HL-60/S4 (cell line): ENCODE data around the gene GMPPB.
"Not testable (repeated sequence)": the region's sequence is repeated elsewhere in the genome, so short reads cannot be mapped to it uniquely, and the experiment has no call there.

Experiments used
- in situ Hi-C: fragments of 300-500 bp; cut with MboI; formaldehyde crosslinking; loops from 2 replicates; pipeline ENCODE4 v1.14.3; 2022; ENCODE audit warnings: low sequenced_read_pairs

The GMPPB gene

DNA sequence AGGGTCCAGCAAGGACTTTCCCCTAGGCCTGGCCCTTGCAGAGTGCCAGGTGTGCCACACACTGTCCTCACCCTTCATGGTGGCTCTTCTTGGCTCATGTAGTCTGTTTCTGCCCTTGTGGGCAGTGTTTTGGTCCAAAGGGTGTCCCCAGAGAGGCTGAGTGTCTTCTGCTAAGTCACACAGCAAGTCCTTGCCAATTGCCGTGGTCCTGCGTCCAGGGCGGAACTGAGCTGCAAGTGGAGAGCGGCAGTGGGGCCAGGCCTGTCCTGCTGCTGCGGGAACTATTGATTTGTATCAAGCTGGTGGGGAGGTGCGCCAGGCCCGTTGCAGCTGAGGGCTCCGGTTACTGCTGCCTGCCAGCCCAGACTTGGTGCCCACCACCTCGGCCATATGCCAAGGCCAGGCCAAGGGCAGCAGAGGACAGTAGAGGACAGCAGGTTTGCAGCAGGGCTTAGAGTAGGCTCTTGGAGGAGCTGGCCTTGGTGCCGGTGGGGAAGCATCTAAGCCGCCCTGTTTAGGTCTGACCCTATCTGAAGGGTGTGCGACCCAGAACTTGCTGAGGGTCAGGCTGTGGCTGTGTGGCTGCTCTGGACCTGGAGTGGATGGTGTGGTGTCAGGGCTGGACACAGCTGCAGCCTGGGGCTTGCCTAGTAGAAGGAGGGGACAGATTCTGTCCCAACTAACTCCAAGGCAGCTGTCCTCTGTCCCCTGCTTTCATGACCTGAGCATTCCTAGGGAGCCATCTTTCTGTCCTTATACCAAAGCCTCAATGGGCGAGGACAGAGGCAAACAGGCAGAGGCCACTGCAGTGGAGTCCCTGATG is 8.8 kb downstream of the GMPPB start:
- in situ Hi-C loops: no loop called here

DNA sequence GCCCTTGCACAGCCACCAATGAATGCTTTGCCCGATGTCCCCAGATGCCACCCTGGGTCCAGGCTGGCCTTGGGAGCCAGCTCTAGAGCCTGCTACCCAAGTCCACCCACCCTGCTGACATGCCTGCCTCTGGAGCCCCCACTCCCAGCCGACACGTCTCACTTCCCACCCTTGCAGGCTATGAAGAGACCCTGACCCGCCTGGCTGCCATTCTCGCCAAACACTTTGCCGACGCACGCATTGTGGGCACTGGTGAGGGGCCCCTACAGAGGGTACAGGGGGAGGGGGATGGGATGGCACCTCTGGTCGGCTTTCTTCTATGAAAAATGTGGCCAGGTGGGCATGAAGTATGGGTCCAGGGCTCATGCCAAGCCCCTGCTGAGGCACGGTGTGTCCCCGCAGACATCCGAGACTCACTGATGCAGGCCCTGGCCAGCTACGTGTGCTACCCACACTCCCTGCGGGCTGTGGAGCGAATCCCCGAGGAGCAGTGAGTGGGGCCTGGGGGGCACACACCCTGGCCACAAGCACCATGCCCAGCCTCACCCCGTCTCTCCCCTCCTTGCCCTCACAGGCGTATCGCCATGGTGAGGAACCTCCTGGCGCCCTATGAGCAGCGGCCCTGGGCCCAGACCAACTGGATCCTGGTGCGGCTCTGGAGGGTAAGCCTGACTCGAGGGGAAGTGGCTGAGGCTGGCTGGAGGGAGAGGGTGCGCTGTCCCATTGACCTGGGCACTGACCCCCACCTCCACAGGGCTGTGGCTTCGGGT is 10.2 kb downstream of the GMPPB start:
- in situ Hi-C loops: no loop called here

DNA sequence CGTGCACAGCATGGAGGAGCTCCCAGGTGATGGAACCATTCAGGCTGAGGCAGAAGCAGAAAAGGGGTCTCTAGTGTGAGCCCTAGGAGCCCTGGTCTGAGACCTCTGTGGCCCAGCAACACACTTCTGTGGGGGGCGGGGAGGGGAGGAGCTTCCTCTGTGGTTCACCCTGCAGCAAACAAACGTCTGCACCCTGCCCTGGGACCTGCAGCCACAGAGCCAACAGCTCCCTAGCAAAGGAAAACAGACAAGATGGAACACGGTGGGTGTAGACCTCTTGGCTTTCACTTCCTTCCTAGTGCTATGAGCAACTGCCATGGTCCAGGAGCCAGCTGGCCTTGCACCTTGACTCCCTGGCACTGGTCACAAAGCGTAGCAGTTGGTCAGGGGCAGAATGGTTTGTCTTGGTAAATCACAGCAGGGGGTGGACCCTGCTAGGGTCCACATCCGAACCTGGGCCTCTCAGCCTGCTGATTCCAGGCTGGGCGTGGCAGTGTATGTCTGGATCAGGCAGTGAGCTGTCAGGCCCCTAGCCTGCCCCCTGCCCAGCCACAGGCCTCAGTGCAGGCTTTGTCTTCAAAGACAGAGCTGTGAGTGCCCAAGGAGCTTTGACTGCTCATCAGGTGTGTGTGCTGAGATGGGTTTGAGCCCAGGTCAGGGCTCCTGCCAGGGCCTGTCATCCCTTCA is 11.0 kb downstream of the GMPPB start:
- in situ Hi-C loops: no loop called here

DNA sequence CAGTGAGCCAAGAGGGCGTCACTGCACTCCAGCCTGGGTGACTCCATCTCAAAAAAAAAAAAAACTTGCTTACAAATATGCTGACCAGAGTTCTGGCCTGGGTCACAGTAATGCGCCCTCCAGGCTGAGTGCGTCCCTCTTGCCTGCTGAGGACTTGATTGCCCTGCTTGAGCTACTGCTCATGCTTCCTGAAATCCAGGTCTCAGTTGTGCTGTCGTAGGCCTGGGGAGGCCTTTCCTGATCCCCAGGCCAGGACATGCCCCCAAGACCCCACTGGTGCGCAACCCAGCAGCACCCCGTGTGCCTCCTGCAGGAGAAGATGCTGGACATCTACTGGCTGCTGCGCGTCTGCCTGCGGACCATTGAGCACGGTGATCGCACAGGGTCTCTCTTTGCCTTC is 11.6 kb downstream of the GMPPB start:
- in situ Hi-C loops: no loop called here

DNA sequence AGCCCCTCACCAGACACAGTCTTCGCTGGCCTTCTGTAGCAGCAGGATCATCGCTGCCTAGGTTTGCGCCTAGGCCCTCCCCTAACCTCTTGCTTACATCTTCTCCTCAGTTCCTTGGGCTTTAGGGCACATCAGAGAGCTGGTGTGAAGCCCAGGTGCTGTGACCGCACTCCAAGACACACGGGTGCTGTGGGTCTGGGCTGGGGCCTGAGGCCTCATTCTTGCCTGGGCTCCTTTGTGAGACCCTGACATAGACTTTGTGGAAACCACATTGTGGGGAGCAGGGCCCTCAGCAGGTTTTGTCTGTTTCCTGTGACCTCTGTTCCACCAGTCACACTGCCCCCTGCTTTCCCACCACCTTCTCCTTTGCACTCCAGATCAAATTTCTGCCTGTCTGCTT is 12.3 kb downstream of the GMPPB start:
- in situ Hi-C loops: no loop called here

DNA sequence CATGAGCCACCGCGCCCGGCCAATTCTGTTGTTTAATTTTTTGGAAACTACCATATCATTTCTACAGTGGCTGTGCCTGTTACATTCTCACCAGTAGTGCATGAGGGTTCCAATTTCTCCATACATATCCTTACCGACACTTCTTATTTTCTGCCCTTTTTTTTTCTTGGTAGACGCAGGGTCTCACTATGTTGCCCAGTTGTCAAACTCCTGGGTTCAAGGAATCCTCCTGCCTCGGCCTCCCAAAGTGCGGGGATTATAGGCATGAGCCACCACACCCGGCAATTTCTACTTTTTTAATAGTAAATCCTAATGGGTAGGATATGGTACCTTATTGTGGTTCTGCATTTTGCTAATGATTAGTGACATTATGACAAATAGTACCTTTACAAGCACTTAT is 13.9 kb downstream of the GMPPB start:
- in situ Hi-C loops: no loop called here

DNA sequence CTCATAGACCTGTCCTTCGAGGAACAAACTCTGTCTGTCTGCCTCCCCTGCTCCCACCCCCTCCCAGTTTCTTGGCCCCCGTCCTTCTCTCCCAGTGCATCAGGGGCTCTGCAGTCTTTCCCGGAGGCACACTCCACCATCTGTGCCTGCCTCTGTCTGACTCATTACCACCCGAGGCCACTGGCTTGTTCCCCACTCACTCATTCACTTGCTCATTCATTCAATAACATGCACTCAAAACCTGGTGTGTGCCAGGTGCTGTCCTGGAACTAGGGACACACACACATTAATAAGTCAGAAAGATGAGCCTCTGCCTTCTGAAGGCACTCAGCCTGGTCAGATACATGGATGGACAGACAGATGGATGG is 16.7 kb downstream of the GMPPB start:
- in situ Hi-C loops: no loop called here

DNA sequence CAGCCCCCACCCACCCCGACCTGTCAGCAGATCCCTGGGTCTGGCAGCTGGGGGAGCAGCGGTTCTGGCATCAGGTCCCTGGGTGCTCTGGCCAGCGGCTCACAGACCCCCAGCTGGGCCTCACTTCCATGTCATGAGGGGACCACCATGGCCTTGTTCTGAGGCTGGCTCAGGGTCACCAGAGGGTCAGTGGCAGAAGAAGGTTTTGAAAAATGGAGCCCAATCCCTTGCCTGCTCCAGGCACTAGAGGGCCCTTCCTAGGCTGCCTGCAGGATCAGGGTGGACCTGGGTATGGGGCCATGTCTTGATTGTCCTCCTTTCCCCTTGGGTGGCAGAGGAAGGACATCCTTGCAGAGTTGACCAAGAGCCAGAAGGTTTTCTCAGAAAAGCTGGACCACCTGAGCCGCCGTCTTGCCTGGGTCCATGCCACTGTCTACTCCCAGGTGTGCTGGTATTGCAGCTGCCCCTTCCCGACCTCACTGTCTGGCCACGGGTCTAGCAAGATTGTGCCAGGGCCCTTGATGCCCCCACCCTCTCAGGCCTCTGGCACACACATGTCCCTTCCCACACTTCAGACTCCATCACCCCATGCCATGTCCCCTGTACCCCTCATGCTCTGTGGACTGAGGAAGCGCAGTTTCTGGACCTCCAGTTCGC is 17.2 kb downstream of the GMPPB start:
- in situ Hi-C loops: no loop called here

DNA sequence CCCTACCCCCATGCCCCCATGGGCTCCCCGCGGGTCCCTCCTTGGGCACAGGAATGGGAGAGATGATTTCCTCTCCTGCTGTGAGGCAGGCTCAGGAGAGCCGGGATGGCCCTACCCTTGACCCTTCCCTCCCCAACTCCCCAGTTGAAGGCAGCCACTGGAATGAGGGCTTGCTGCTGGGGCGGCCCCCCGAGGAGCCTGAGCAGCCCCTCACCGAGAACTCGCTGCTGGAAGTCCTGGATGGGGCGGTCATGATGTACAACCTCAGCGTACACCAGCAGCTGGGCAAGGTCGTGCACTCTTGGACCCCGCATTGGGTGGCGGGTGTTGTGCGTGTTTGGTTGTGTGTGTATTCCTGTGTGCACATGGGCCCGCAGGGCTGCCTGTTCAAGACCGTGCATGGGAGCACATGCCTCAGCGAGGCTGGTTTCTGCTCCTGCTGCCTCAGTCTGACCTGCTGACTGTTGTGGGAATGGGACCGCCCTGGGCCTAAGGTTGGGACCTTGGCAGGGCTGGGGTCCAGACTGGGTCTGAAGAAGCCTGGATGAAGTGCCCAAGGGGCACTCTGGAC is 18.3 kb downstream of the GMPPB start:
- in situ Hi-C loops: no loop called here

DNA sequence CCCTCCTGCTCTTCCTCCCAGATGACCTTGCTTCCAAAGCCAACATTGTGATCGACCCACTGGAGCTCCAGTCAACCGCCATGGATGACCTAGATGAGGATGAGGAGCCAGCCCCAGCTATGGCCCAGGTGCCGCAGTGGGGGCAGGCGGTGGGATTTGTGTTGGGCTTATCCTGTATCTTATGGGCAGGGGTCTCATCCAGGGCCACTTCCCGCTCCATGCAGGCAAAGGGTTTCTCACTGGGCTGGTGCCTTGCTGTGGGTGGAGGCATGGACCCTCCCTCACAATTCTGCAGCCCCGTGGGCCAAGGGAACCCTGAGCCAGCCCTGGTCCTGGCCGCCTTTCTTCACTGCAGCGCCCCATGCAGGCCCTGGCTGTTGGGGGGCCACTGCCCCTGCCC is 19.1 kb downstream of the GMPPB start:
- in situ Hi-C loops: no loop called here

DNA sequence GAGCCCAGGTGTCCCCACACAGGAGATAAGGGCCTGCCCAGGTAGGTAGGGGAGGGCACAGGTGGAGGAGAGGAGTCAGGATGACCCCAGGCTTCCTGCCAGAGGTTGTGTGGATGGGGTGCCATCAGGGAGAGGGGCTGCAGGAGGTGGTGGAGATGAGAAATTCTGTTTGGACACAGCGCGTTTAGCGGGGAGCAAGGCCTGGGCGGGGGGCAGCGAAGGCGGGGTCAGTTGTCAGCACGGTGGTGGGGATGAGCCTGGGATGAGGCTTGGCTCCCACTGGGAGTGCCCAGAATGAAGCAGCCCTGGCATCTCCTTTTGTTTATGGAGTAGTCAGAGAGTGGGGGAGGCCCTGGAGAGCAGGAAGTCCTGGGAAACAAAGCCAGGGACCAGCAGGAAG is 19.8 kb downstream of the GMPPB start:
- in situ Hi-C loops: no loop called here

DNA sequence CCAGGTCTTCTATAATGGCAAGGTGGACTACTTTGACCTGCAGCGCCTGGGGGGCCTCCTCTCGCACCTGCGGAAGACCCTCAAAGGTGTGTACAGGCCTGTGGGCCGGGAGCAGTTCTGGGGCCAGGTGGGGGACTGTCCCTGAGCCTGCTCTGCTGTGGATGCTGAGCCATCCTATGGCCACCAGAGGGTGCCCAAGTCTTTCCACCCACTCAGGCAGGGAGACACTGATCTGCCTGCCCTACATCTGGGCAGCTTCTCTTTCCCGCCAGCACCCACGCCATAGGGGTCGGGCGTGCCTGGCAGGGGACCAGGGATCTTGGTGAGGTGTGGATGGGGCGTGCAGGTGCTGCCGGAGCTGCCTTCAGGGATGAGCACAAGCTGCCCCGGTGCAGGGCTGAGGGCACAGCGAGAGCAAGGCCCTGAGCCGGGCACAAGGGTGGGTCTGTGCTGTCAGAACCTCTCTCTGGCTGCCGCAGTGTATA is 20.3 kb downstream of the GMPPB start:
- in situ Hi-C loops: no loop called here

DNA sequence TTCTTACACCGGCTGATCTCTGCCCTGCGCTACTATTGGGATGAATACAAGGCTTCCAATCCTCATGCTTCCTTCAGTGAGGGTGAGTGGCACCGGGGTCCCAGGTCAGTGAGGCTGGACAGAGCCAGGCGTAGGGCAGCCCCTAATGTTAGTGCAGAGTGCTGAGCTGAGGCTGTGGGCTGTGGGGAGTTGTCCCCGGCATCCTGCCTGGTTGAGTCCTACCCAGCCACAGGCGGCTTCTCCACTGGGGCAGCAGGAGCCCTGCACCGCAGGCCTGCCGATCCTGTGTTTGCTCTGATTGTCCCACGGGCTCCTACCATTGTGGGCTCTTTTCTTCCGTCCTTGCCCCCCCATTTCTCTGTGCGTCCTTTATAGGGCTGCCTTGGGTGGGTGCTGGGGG is 21.1 kb downstream of the GMPPB start:
- in situ Hi-C loops: no loop called here

DNA sequence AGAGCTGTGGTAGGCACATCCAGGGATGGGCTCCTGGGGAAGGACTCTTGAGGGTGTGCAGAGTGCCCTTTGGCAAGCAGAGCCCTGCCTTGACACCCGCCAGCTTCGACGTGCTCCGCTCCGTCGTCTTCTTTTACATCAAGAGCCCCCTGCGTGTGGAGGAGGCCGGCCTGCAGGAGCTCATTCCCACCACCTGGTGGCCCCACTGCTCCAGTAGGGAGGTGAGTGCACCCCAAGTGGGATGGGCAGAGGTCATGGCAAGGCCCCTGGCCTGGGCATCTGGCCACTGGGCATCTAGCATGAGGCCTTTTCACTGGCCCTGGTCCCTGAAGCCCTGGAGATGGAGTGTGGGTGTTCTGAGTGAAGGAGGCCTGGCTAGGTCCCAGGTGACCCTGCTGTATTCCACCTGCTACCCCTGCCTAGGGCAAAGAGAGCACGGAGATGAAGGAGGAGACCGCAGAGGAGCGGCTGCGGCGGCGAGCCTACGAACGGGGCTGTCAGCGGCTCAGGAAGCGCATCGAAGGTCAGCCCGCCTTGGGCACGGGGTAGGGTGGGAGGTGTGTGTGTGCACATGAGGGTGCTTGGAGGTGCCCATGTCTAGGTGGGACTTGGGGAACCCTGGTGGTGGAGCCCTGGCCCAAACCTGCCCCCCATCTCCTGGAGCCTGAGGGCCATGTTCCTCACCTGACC is 22.2 kb downstream of the GMPPB start:
- in situ Hi-C loops: no loop called here

DNA sequence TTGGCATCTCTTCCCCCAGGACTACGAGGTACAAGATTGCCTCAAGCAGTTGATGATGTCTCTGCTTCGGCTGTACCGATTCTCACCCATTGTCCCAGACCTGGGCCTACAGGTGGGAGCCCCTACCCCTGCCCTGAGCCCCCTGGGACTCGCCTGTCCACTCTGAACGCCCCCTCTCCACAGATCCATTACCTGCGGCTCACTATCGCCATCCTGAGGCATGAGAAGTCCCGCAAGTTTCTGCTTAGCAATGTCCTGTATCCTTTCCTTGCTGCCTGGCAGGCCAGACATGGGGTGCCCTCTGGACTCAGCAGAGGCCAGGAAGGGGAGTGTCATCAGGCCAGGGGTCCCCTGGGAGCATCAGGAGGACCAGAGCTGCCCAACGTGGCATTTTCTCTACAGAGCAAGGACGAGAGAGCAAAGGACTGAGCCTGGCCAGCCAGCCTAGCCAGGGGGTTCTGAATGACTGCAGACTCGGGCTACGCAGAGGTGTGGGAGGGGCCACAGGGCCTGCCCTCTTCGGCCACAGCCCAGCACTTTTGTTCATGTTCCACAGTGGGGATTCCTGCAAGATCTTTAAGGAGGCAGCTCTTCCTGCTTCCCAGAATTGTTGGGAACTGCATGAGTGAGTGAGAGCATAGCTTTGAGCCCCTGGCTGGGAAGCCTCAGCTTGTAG is 23.2 kb downstream of the GMPPB start:
- in situ Hi-C loops: no loop called here

DNA sequence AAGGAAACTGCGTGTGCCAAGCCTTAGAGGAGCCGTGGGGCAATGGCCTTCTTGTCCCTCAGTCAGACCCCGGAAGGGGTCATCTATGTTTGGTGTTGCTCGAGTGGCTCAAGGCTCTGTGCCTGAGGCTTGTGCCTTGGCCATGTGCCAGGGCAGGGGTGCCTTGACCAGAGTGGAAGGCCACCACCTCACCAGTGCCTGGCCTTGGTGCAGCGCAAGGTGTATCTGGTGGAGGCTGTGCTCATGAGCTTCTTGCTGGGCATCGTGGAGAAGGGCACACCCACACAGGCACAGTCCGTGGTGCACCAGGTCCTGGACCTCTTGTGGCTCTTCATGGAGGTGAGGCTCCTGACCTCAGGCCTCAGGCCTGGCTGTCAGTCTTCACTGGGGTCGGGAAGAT is 23.7 kb downstream of the GMPPB start:
- in situ Hi-C loops: no loop called here

DNA sequence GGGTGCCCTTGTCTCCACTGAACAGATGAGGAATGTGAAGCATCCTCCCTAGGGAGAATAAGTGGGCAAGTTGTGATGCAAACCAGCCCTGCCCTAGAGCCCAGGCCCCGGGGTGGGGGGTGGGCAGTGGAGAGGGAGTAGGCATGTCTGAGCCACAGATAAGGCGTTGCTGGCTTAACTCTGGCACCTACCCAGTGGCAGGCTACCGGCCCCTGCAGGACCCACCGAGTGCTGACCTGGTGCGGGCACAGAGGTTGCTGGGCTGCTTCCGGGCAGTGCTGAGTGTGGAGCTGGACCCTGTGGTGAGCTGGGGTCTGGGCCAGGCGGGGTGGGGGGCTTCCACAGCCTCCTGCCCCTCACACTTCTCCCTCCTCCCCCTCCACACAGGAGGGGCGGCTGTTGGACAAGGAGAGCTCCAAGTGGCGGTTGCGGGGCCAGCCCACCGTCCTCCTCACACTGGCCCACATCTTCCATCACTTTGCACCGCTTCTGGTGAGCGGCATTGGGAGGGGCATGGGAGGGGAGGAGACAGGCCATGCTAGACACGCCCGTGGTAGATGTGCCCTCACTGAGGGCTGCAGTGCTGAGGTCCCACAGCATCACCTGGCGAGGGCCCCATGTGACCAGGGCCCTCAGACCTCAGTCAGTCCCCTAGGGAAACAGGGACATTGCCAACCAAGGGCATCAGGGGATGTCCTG is 24.3 kb downstream of the GMPPB start:
- in situ Hi-C loops: no loop called here

DNA sequence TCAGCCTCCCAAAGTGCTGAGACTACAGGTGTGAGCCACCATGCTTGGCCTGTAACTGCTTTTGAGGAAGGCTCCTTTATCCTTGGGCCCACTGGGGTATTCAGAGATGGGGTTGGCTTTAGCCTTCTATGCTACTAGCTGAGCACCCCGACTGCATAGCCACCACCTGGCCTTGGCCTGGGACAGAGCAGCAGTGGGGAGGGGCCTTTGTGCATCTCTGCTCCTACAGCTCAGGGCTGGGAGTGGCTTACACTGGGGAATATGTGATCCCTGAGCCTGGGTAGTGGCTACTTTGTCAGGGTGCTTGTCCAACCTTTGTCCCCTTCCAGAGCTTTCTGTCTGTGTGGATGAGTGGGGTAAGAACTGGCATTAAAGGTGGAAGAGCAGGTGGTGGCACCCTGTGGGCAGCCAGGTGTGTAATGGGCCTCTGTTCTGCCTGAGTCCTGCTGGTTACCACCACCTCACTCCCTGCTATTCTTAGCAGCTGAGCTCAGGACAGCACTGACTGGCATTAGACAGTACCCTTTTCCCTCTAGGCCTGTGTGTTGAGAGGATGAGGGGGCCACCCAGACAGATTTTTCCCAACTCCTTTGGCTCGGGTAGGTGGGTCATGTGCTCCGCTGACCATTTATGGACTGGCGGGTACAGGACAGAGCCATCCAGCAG is 28.3 kb downstream of the GMPPB start:
- in situ Hi-C loops: not testable (repeated sequence)
